GM12878 (cell line): ENCODE measurements around the gene CACNA1E. TPM values are rescaled to one million over a fixed set of nuclear protein-coding genes. Genes with fewer than 3 reads are reported as not detected.

ENCODE experiments used
- ATAC-seq: fragments of 200-7000 bp; cut with Tn5 transposase; 3 replicates; pipeline ENCODE4 v1.9.1; 2020; ENCODE audit warnings: mild to moderate bottlenecking, moderate library complexity
- BruUV-seq: library from RNA; stranded (reverse); fragments of 400-500 nt; replicated peaks from 2 replicates; lab custom pipeline; 2021; lab: Mats Ljungman, UMichigan
- CTCF ChIA-PET: fragments of 300-600 bp; sonication (Branson Sonifier 250); formaldehyde crosslinking; extraction: SDS; loops from one replicate; lab custom pipeline; 2021; ENCODE audit warnings: inconsistent platforms; lab: Yijun Ruan, JAX
- POLR2A ChIA-PET: fragments of 350-600 bp; formaldehyde crosslinking; extraction: SDS; loops from one replicate; lab custom pipeline; 2021; ENCODE audit warnings: inconsistent platforms; lab: Charles Lee
- RAD21 ChIA-PET: fragments of 300-600 bp; sonication (Branson Sonifier 250); formaldehyde crosslinking; loops from one replicate; lab custom pipeline; 2023; ENCODE audit warnings: antibody characterized with exemption; ENCODE audit not compliant: unreplicated experiment; lab: Charles Lee
- SMC1A ChIA-PET: fragments of 300-600 bp; sonication (Branson Sonifier 250); formaldehyde crosslinking; loops from one replicate; lab custom pipeline; 2023; ENCODE audit not compliant: unreplicated experiment, uncharacterized antibody; lab: Charles Lee
- DNase-seq: peaks from one replicate; pipeline ENCODE4 v3.0.0-alpha.2; 2011; ENCODE audit warnings: low read depth, low spot score
- FAIRE-seq: peaks from 3 replicates; lab custom pipeline; 2011; peaks lifted over from hg19 to GRCh38; lab: Jason Lieb, UNC
- H2AFZ ChIP-seq: 2 replicates; pipeline ENCODE4 v1.6.0; 2011; ENCODE audit warnings: low read depth, low read length, control low read depth; ENCODE audit not compliant: control insufficient read depth
- H3K27ac ChIP-seq: 2 replicates; pipeline ENCODE4 v1.5.1; 2011; ENCODE audit warnings: control low read depth; ENCODE audit not compliant: control insufficient read depth, insufficient read depth
- H3K27me3 ChIP-seq, 2 experiments: replicated peaks in 1 of 2; 2 replicates each; pipeline versions ENCODE4 v1.6.0 to v1.6.1; 2011; ENCODE audit warnings: low read length in 1 of 2; ENCODE audit not compliant: control insufficient read depth in 2 of 2, insufficient read depth in 2 of 2
- H3K36me3 ChIP-seq, 2 experiments: 2 replicates each; pipeline ENCODE4 v1.5.1; 2011; ENCODE audit warnings: low read length in 1 of 2; ENCODE audit not compliant: control insufficient read depth in 2 of 2, insufficient read depth in 2 of 2
- H3K4me1 ChIP-seq: 2 replicates; pipeline ENCODE4 v1.6.1; 2011; ENCODE audit warnings: mild to moderate bottlenecking, low read length, moderate library complexity, mixed read lengths; ENCODE audit not compliant: control insufficient read depth, insufficient read depth
- H3K4me2 ChIP-seq: 2 replicates; pipeline ENCODE4 v1.6.0; 2011; ENCODE audit warnings: control low read depth; ENCODE audit not compliant: control insufficient read depth, insufficient read depth
- H3K4me3 ChIP-seq: fragments of 200-600 bp; sonication (generic); 2 replicates; pipeline ENCODE4 v1.5.1; 2016
- H3K79me2 ChIP-seq: 2 replicates; pipeline ENCODE4 v1.6.0; 2011; ENCODE audit warnings: low read length; ENCODE audit not compliant: control insufficient read depth, insufficient read depth
- H3K9ac ChIP-seq: 2 replicates; pipeline ENCODE4 v1.8.0; 2011; ENCODE audit warnings: low read length, control low read depth, mixed read lengths; ENCODE audit not compliant: control insufficient read depth, insufficient read depth
- H3K9me3 ChIP-seq: replicated peaks from 3 replicates; pipeline ENCODE4 v1.5.1; 2011; ENCODE audit warnings: mild to moderate bottlenecking, low read length; ENCODE audit not compliant: control insufficient read depth, insufficient read depth
- H4K20me1 ChIP-seq: 2 replicates; pipeline ENCODE4 v1.6.0; 2011; ENCODE audit not compliant: control insufficient read depth, insufficient read depth
- CBX3 ChIP-seq: fragments of 200-600 bp; sonication (generic); IDR thresholded peaks from 2 replicates; pipeline ENCODE4 v1.6.1; 2016; ENCODE audit warnings: low read depth, borderline replicate concordance
- E4F1 ChIP-seq: fragments of 450-650 bp; IDR thresholded peaks from 2 replicates; pipeline ENCODE4 v1.6.1; 2018; ENCODE audit warnings: borderline replicate concordance, mild to moderate bottlenecking; ENCODE audit not compliant: partially characterized antibody
- IKZF1 ChIP-seq: fragments of 450-650 bp; conservative IDR thresholded peaks from 2 replicates; pipeline ENCODE4 v1.6.1; 2017; ENCODE audit warnings: antibody characterized with exemption, mild to moderate bottlenecking
- MTA3 ChIP-seq: IDR thresholded peaks from 2 replicates; pipeline ENCODE4 v1.6.1; 2012; ENCODE audit warnings: low read length, inconsistent platforms, borderline replicate concordance
- NBN ChIP-seq: fragments of 450-650 bp; IDR thresholded peaks from 2 replicates; pipeline ENCODE4 v1.6.1; 2016
- RAD21 ChIP-seq: IDR thresholded peaks from 2 replicates; pipeline ENCODE4 v1.6.1; 2011; ENCODE audit warnings: mild to moderate bottlenecking, low read depth, low read length, moderate library complexity; ENCODE audit not compliant: insufficient read depth
- RELA ChIP-seq: fragments of 450-650 bp; IDR thresholded peaks from 2 replicates; pipeline ENCODE4 v1.8.0; 2014; ENCODE audit warnings: borderline replicate concordance; ENCODE audit not compliant: partially characterized antibody
- RUNX3 ChIP-seq: IDR thresholded peaks from 2 replicates; pipeline ENCODE4 v1.6.1; 2012; ENCODE audit warnings: low read length, inconsistent platforms
- SIX5 ChIP-seq: IDR thresholded peaks from 2 replicates; pipeline ENCODE4 v1.6.1; 2011; ENCODE audit warnings: mild to moderate bottlenecking, low read depth, low read length, moderate library complexity; ENCODE audit not compliant: severe bottlenecking
- SMAD1 ChIP-seq: fragments of 450-650 bp; IDR thresholded peaks from 2 replicates; pipeline ENCODE4 v1.6.1; 2018; ENCODE audit warnings: mild to moderate bottlenecking, low read depth; ENCODE audit not compliant: partially characterized antibody
- SMC3 ChIP-seq: IDR thresholded peaks from 2 replicates; pipeline ENCODE4 v1.6.1; 2011; ENCODE audit warnings: low read length, improper control_type of control experiment, borderline replicate concordance
- ZNF592 ChIP-seq: fragments of 450-650 bp; IDR thresholded peaks from 2 replicates; pipeline ENCODE4 v1.6.1; 2017; ENCODE audit warnings: mild to moderate bottlenecking, moderate library complexity
- ZZZ3 ChIP-seq: IDR thresholded peaks from 2 replicates; pipeline ENCODE4 v1.6.1; 2011; ENCODE audit warnings: low read depth; ENCODE audit not compliant: control insufficient read depth, insufficient read length
- WGBS: methylation state at CpG from one replicate; pipeline ENCODE4 v1.1.6; 2016; ENCODE audit warnings: low lambda C conversion rate; ENCODE audit not compliant: insufficient replicate concordance, insufficient coverage; ENCODE audit errors: missing lambda C conversion rate; 5-methylcytosine and 5-hydroxymethylcytosine counted together
- in situ Hi-C: fragments of 300-500 bp; cut with MboI; formaldehyde crosslinking; loops from 9 replicates; pipeline ENCODE4 v1.14.3; 2018; ENCODE audit warnings: mixed read lengths
- intact Hi-C: fragments of 100-400 bp; cut with micrococcal nuclease; formaldehyde crosslinking; loops from one replicate; pipeline ENCODE4 v1.14.2; 2022; ENCODE audit not compliant: unreplicated experiment
- polyA plus RNA-seq, 11 experiments: library from polyadenylated mRNA; depleted of rRNA in 4 of 11; unstranded in 6 of 11; stranded (reverse) in 5 of 11; fragments of >200 nt; fragmentation: Nextera tagmentation in 4 of 11; fragmentation: Illumina TruSeq in 1 of 11; extraction: Ambion mirVana in 4 of 11; extraction: Trizol in 1 of 11; gene quantifications; 1 replicate in 1 of 11; 2 replicates in 10 of 11; pipeline versions ENCODE4 v1.2.1 to v1.2.3, GENCODE V29; 2011 to 2016; ENCODE audit warnings: inconsistent platforms in 2 of 11, missing spikeins in 2 of 11, low read depth in 1 of 11
- total RNA-seq, 4 experiments: library from RNA; depleted of rRNA in 3 of 4; stranded (reverse); fragments of >200 nt in 3 of 4; fragmentation: Illumina TruSeq in 1 of 4; extraction: Trizol in 1 of 4; gene quantifications; 2 replicates each; pipeline versions ENCODE4 v1.2.1 to v1.2.3, GENCODE V29; 2013 to 2021
- TF ChIP-seq, protein P1 (sequence below): fragments of 450-650 bp; IDR thresholded peaks from 2 replicates; pipeline ENCODE4 v1.6.1; 2017; ENCODE audit warnings: antibody characterized with exemption, mild to moderate bottlenecking, moderate library complexity

The CACNA1E gene
- total and polyA plus RNA-seq, 10 of the 15 experiments (the other 5 are each of a cell fraction or from before 2014, with no cell fraction given): 0.57 to 22.0 (median 8.5) TPM

GRCh38 chr1:181531441-181531840 lies 48.1 kb downstream of the CACNA1E start:
- WGBS: 95% methylated on average over 5 of the region's 5 CpGs
- Histone ChIP-seq H3K27me3 (no peaks in the 10 kb centered on the region; a peak in 1 of 4 replicates), H3K4me3 (no peak overlapping the region), H3K4me1 (no peaks in the 10 kb centered on the region; the same call in 1 of the 2 replicates), H3K4me2 (no peak overlapping the region), H3K9ac (no peak overlapping the region), H2AFZ (no peak overlapping the region), H3K9me3 (peaks cover 5% of the 10 kb centered on the region; the same call in 2 of the 3 replicates), H3K27ac (no peak overlapping the region), H3K79me2 (no peaks in the 10 kb centered on the region), H3K36me3 (no peaks in the 10 kb centered on the region), H4K20me1 (no peaks in the 10 kb centered on the region)
- ChIA-PET CTCF (interaction anchor here (1.2 to 1.9 kb wide), 4 partner anchors 9 to 406 kb away, joined by 4 to 5 read pairs (median 4); no protein-coding TSS in a partner anchor), POLR2A (no interaction called here), SMC1A (interaction anchor here (1.6 to 2.0 kb wide), 4 partner anchors 13 to 60 kb away, joined by 5 to 8 read pairs (median 6); no protein-coding TSS in a partner anchor), RAD21 (no interaction called here)
- ATAC-seq: no peak
- intact Hi-C loops: no loop called here
- no TSS peak for BruUV-seq
- in situ Hi-C loops: no loop called here
- DNase-seq: no peak
- FAIRE-seq: no peak
- TF ChIP-seq E4F1 (no peak), RELA (no peak), IKZF1 (no peak), RUNX3 (no peak), CBX3 (no peak), MTA3 (no peak), NBN (no peak), SMAD1 (no peak), ZZZ3 (no peak), SMC3 (no peak), SIX5 (no peak), ZNF592 (no peak), RAD21 (no peak)
- TF ChIP-seq, protein P1, sequence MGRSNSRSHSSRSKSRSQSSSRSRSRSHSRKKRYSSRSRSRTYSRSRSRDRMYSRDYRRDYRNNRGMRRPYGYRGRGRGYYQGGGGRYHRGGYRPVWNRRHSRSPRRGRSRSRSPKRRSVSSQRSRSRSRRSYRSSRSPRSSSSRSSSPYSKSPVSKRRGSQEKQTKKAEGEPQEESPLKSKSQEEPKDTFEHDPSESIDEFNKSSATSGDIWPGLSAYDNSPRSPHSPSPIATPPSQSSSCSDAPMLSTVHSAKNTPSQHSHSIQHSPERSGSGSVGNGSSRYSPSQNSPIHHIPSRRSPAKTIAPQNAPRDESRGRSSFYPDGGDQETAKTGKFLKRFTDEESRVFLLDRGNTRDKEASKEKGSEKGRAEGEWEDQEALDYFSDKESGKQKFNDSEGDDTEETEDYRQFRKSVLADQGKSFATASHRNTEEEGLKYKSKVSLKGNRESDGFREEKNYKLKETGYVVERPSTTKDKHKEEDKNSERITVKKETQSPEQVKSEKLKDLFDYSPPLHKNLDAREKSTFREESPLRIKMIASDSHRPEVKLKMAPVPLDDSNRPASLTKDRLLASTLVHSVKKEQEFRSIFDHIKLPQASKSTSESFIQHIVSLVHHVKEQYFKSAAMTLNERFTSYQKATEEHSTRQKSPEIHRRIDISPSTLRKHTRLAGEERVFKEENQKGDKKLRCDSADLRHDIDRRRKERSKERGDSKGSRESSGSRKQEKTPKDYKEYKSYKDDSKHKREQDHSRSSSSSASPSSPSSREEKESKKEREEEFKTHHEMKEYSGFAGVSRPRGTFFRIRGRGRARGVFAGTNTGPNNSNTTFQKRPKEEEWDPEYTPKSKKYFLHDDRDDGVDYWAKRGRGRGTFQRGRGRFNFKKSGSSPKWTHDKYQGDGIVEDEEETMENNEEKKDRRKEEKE: no peak
